K562 treated with DMSO at 1 percent for 48 hours (cell line): ENCODE results near the gene ZNF583. TPM values are rescaled to one million over a fixed set of nuclear protein-coding genes. Genes with fewer than 3 reads are reported as not detected.

Source experiments
- total RNA-seq: library from RNA; unstranded; fragments of 300-600 nt; gene quantifications from 2 replicates; pipeline ENCODE4 v1.2.3, GENCODE V29; 2022; ENCODE audit warnings: low replicate concordance; ENCODE audit errors: extremely low read depth

ZNF583 gene
- not detected in 2 replicates for total RNA-seq

DNA sequence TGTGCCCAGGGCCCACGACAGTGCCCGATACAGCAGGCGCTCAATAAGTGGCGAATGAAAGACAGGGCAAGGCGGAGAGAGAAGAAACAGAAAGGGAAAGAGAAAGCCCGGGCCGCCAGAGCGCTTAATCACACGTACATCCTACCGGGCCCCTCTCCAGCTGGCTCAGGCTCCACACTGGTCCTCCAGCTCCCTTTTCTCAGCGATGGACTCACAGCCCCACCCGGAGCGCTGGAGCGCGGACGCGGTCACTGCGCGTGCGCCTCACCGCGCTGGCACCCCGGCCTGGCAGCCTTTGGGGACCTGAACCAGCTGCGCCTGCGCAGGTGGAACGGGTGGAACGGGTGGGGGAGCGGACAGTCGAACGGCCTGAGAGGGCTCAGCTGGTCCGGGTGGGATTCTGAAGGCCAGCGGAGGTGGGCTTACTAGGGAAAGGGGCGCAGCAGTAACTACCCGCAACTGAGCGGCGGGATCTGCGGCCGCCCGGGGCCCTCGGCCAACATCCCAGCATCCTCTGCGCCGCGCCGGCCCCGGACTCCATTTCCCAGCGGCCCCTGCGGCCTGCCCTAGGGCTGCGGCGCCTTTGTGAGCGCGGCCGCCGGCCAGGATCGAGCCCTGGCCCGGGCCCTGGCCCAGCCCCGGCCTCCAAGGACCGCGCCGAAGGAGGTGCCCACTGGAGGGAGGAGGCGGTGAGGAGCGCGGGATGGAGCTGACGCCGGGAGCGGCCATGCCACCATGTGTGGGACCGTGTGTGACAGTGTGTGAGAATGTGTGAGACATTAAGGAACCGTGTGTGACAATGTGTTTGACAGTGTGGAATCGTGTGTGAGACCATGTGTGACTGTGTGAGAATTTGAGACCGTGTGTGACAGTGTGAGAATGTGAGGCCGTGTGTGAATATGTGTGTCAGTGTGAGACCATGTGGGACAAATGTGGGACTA lies at the start of gene ZNF583:
ZNF583 (plus strand) TSS at position 569 of the 941 bp plus-strand sequence. CDS start 2,783 bp downstream, outside the sequence.

DNA sequence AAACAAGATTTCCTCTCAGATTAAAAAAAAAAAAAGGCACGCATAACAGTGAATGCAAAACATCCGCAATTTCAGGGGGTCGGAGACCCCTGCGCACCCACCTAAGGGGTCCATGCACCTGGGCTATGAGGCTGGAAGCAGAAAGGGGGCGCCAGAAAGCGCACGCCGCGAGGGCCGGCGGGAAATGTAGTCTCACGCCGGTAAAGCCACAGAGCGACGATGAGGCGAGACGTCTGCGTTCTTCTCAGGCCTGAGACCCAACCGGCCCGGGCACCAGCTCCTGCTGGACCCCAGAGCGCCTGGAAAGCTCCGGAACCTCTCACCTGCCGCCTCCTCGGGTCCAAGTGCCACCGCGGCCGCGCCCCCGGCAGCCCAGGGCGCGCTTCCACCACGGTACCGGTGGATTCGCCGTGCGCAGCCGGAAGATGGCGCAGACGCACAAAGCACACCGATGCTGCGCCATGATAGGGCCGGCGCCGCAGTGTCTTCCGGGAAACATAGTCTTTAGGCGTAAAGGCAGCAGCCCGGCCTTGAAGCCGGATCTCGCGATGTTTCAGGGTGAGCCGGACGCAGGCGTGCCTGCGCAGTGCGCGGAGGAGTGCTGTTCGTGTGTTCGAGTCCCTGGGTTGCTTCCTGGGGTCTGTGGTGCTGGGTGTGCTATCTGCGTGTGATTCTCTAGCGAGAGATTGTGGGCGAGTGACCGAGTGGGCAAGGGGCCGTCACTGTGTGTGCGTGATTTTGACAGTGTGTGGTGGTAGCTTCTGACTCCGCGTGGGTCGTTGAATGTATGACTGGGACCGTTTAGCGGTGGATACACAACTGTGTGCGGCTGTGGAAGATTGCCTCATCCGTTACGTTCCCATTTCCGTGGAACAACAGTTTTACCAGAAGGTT lies 10.8 kb upstream of the ZNF583 start, which contains the start of gene ZNF582:
ZNF582 (minus strand) TSS at position 416 of the 894 bp plus-strand sequence. CDS start 1,782 bp downstream, outside the sequence.

Other genes with a start within 250 kb of the ZNF583 start
- gene GALP, start 228.3 kb upstream of the ZNF583 start, total RNA-seq: not detected in 2 replicates
- not detected in 2 replicates for gene ZSCAN5B, start 206.5 kb upstream of the ZNF583 start, total RNA-seq
- gene ZSCAN5C, start 202.1 kb upstream of the ZNF583 start, total RNA-seq: not detected in 2 replicates
- gene EDDM13, start 131.6 kb upstream of the ZNF583 start, total RNA-seq: not detected in 2 replicates
- gene ZSCAN5A, start 89.5 kb upstream of the ZNF583 start, total RNA-seq: not detected in 2 replicates
- gene ZNF582, start 10.8 kb upstream of the ZNF583 start, total RNA-seq: not detected in 2 replicates
- gene ZNF667, start 73.0 kb downstream of the ZNF583 start, total RNA-seq: not detected in 2 replicates
- gene ZNF471, start 103.5 kb downstream of the ZNF583 start, total RNA-seq: not detected in 2 replicates
- not detected in 2 replicates for gene ZFP28, start 134.6 kb downstream of the ZNF583 start, total RNA-seq
- not detected in 2 replicates for gene ZNF470, start 163.1 kb downstream of the ZNF583 start, total RNA-seq
- gene ZNF71, start 191.0 kb downstream of the ZNF583 start, total RNA-seq: not detected in 2 replicates
- not detected in 2 replicates for gene SMIM17, start 238.8 kb downstream of the ZNF583 start, total RNA-seq